Mesodermal cell (in vitro differentiated cells): ENCODE measurements around the gene FOXI2.
A peak's percentile ranks its signal among the peaks of the same experiment; 100 is the strongest.

Source experiments
- H3K27ac ChIP-seq: 2 replicates; pipeline ENCODE4 v1.7.0; 2013; ENCODE audit warnings: mild to moderate bottlenecking, low read depth, low read length, moderate library complexity; ENCODE audit not compliant: severe bottlenecking
- H3K36me3 ChIP-seq: 2 replicates; pipeline ENCODE4 v1.7.1; 2013; ENCODE audit warnings: mild to moderate bottlenecking, low read length, moderate library complexity; ENCODE audit not compliant: control insufficient read depth, insufficient read depth
- H3K4me1 ChIP-seq: one replicate; pipeline ENCODE4 v1.7.1; 2013; ENCODE audit warnings: mild to moderate bottlenecking, low read length; ENCODE audit not compliant: insufficient read depth, control insufficient read depth, poor library complexity, severe bottlenecking
- H3K4me3 ChIP-seq: 2 replicates; pipeline ENCODE4 v1.7.0; 2013; ENCODE audit warnings: low read length, control low read depth, mild to moderate bottlenecking; ENCODE audit not compliant: insufficient read depth, poor library complexity, severe bottlenecking; ENCODE audit errors: extremely low read depth
- H3K9me3 ChIP-seq: 2 replicates; pipeline ENCODE4 v1.7.1; 2013; ENCODE audit warnings: mild to moderate bottlenecking, low read length, moderate library complexity; ENCODE audit not compliant: control insufficient read depth
- WGBS, 2 experiments: methylation state at CpG; one replicate each; pipeline ENCODE4 v1.1.5; 2013; ENCODE audit warnings: missing lambda C conversion rate in 2 of 2; ENCODE audit not compliant: insufficient coverage in 2 of 2; 5-methylcytosine and 5-hydroxymethylcytosine counted together

The FOXI2 gene

DNA sequence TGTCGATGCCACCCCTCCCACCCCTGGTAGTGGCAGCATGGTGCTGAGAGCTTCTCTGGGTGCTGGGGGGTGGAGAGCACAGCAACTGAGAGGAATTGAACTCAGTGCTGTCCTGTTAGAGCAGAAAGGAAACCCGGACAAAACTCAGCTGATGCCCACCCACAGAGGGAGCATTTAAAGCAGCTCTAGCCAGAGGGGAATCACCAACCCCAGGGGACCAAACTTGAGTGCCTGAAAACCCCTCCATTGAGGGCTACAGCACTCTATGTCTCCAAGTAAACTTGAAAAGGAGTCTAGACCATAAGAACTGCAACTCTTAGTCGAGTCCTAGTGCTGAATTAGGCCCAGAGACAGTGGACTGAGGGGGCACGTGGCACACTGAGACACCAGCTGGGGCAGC, 16.8 kb upstream of the FOXI2 start:
- H3K4me3 ChIP-seq: no peak overlapping the region
- H3K9me3 ChIP-seq: no peaks in the 10 kb centered on the region
- no peaks in the 10 kb centered on the region for H3K4me1 ChIP-seq
- 51 to 70% methylated on average over 2 to 3 of the region's 4 CpGs for WGBS, 2 experiments
- H3K27ac ChIP-seq: no peak overlapping the region
- H3K36me3 ChIP-seq: no peaks in the 10 kb centered on the region

- no peaks in the 10 kb centered on the region for H3K4me1 ChIP-seq
- H3K36me3 ChIP-seq: no peaks in the 10 kb centered on the region
- no peaks in the 10 kb centered on the region for H3K9me3 ChIP-seq
- no peak overlapping the region for H3K27ac ChIP-seq
- 67 to 75% methylated on average over 3 of the region's 3 CpGs for WGBS, 2 experiments
- H3K4me3 ChIP-seq: no peak overlapping the region
Measured at GRCh38 chr10:127720903-127721302, 16.1 kb upstream of the FOXI2 start.

- Histone ChIP-seq H3K4me1 (no peaks in the 10 kb centered on the region), H3K36me3 (no peaks in the 10 kb centered on the region), H3K4me3 (no peak overlapping the region), H3K27ac (no peak overlapping the region), H3K9me3 (no peaks in the 10 kb centered on the region)
- WGBS, 2 experiments: 29 to 36% methylated on average over 7 to 10 of the region's 11 CpGs
Measured at GRCh38 chr10:127734753-127735152, 2.2 kb upstream of the FOXI2 start.

- no peaks in the 10 kb centered on the region for H3K36me3 ChIP-seq
- no peaks in the 10 kb centered on the region for H3K4me1 ChIP-seq
- no peaks in the 10 kb centered on the region for H3K9me3 ChIP-seq
- WGBS, 2 experiments: 10 to 14% methylated on average over 3 to 4 of the region's 13 CpGs
- H3K27ac ChIP-seq: no peak overlapping the region
- H3K4me3 ChIP-seq: no peak overlapping the region
Measured at GRCh38 chr10:127735156-127735555, 1.8 kb upstream of the FOXI2 start.

DNA sequence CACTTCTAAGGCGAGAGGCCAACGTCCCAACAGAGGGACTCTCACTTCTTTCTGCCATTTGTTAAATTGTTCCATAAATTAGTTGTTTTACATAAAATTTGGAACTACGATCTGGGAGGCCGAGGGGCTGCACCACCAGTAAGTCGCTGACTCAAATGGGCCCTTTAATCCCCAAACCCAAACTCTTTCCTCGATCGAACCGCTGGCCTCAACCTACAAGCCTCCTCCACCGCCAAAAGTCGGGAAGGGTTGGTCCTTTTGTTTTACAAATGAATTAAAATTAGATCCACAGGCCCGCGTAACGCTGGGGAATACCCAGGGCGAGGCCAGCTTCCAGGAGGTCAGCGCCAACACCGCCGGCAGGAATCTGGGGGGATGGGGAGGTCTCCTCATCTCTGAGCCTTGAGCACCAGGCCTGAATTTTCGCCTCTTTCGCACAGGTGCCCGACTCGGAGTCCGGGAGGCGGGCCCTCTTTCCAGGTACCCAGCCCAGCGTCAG, 1.2 kb upstream of the FOXI2 start:
- Histone ChIP-seq H3K36me3 (no peaks in the 10 kb centered on the region), H3K27ac (no peak overlapping the region), H3K4me3 (no peak overlapping the region), H3K9me3 (no peaks in the 10 kb centered on the region), H3K4me1 (no peaks in the 10 kb centered on the region)
- WGBS, 2 experiments: 0 to 1% methylated on average over 6 to 14 of the region's 24 CpGs

GRCh38 chr10:127736222-127736914, 617 bp upstream of the FOXI2 start:
- Histone ChIP-seq H3K36me3 (no peaks in the 10 kb centered on the region), H3K4me1 (no peaks in the 10 kb centered on the region), H3K27ac (no peak overlapping the region), H3K4me3 (peak overlapping the region; percentile 11), H3K9me3 (no peaks in the 10 kb centered on the region)
- 1% methylated on average over 62 of the region's 66 CpGs for WGBS, 2 experiments

DNA sequence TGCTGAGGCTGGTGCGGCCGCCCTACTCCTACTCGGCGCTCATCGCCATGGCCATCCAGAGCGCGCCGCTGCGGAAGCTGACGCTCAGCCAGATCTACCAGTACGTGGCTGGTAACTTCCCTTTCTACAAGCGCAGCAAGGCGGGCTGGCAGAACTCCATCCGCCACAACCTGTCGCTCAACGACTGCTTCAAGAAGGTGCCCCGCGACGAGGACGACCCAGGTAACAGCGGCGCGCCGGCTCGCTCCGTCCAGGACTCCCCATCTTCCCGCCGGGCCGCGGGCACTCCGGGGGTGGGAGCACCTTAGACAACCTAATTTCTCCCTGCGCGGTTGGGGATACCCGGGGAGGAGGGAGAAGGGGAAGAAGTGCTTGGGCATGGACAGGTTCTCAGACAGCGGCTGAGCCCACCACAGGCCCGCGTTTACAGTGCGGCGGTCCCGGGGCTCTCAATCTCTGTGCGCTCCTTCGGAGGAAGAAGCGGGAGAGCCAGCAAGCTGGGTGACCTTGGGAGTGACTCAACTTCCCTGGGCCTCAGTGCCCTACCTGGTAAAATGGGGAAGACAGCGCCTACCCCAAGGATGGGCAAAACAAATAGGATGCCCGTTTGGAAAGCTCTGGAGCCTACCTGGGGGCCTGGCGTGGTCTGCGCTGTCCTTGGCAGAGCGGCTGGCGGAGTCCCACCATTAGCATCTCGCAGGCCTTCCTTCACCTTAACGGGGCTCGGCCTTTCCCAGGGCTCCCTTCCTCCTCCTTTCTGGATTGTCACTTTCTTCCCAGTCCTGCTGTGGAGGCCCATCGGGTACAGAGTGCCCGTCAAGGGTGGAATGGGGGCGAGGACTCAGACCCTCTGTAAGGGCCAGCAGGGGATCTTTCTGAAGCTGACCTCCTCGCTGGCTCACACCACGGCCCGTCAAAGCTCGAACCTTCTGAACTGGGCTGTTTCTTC, 852 bp downstream of the FOXI2 start:
- Histone ChIP-seq H3K36me3 (no peaks in the 10 kb centered on the region), H3K4me3 (peak overlapping the region; percentile 11), H3K27ac (no peak overlapping the region), H3K9me3 (no peaks in the 10 kb centered on the region), H3K4me1 (no peaks in the 10 kb centered on the region)
- WGBS, 2 experiments: 10 to 19% methylated on average over 35 to 39 of the region's 59 CpGs

DNA sequence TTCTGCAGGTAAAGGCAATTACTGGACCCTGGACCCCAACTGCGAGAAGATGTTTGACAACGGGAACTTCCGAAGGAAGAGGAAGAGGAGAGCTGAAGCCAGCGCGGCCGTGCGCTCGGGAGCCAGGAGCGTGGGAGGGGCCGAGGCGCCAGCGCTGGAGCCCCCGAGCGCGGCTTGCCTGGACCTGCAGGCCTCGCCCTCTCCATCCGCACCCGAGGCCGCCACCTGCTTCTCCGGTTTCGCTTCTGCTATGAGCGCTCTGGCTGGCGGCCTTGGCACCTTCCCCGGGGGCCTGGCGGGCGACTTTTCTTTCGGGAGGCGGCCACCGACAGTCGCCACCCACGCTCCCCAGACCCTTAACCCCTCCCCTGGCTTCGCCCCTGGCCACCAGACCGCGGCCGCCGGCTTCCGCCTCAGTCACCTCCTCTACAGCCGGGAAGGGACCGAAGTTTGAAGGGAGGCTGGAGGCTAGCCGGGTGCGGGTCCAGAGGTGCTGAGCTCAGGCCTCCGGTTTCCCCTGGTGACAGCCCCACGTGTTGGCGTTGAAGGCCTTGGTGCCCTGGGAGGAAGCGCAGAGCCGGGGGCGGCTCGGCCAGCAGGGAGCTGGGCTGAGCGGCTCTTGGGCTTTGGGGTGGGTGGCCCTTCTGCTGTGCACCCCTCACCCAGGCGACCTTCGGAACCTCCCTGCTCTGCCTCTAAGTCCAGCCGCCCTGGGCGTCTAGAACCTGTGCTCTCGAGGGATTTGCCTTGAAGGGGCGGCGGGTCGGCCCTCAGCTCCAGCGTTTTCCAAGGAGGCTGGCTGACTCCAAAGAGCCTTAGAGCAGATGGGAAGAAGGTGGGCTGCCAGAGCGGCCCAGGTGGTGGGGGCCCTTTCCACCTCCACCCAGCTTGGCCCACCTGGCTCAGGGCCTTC, 1.8 kb downstream of the FOXI2 start:
- H3K4me3 ChIP-seq: no peak overlapping the region
- 37 to 42% methylated on average over 32 to 40 of the region's 59 CpGs for WGBS, 2 experiments

GRCh38 chr10:127739908-127740307, 2.9 kb downstream of the FOXI2 start:
- Histone ChIP-seq H3K27ac (no peak overlapping the region), H3K4me3 (no peak overlapping the region), H3K9me3 (no peaks in the 10 kb centered on the region), H3K36me3 (no peaks in the 10 kb centered on the region), H3K4me1 (no peaks in the 10 kb centered on the region)
- 92% methylated on average over 1 of the region's 1 CpG; no CpG with 5 or more reads in 1 of the 2 experiments for WGBS, 2 experiments

More for the DNA sequence above, 1.8 kb downstream of the FOXI2 start:
- no peaks in the 10 kb centered on the region for H3K4me1 ChIP-seq
- H3K36me3 ChIP-seq: no peaks in the 10 kb centered on the region
- H3K9me3 ChIP-seq: no peaks in the 10 kb centered on the region
- H3K27ac ChIP-seq: no peak overlapping the region

DNA sequence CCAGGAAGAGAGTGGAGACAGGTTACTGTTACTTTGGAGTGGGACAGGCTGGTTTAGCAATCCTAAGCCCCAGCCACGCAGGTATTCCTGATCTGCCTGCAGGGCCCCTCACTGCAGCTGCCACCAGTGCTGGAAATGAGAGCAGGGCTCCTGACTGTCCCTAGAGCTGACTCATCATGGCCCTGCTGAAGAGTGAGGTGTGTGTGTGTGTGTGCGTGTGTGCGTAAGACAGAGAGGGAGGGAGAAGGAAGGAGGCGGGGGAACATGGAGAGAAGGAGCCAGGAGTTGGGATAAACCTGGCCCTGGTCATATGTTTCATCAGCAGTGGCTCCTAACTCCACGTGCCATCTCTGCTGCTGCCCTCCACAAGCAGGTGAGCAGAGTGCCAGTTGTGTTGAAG, 3.6 kb downstream of the FOXI2 start:
- Histone ChIP-seq H3K9me3 (no peaks in the 10 kb centered on the region), H3K4me3 (no peak overlapping the region), H3K4me1 (no peaks in the 10 kb centered on the region), H3K27ac (no peak overlapping the region), H3K36me3 (no peaks in the 10 kb centered on the region)
- 41 to 82% methylated on average over 2 to 3 of the region's 5 CpGs for WGBS, 2 experiments
